GM12892 (cell line): ENCODE results near the gene CPEB3.
A peak's percentile ranks its signal among the peaks of the same experiment; 100 is the strongest.
"Not testable (repeated sequence)": the region's sequence is repeated elsewhere in the genome, so short reads cannot be mapped to it uniquely, and the experiment has no call there.

Source experiments
- DNase-seq: peaks from one replicate; pipeline ENCODE4 v3.0.0; 2011; ENCODE audit not compliant: insufficient read length
- FAIRE-seq: peaks from 2 replicates; lab custom pipeline; 2011; peaks lifted over from hg19 to GRCh38; lab: Jason Lieb, UNC
- POLR2A ChIP-seq: IDR thresholded peaks from 2 replicates; pipeline ENCODE4 v1.6.1; 2011; ENCODE audit warnings: low read depth, low read length, control low read depth
- POLR2AphosphoS5 ChIP-seq: IDR thresholded peaks from 2 replicates; pipeline ENCODE4 v1.6.1; 2011; ENCODE audit warnings: low read depth, low read length, control low read depth
- TAF1 ChIP-seq: IDR thresholded peaks from 2 replicates; pipeline ENCODE4 v1.6.1; 2011; ENCODE audit warnings: low read depth, mild to moderate bottlenecking, control low read depth, low read length, borderline replicate concordance

CPEB3 gene

DNA sequence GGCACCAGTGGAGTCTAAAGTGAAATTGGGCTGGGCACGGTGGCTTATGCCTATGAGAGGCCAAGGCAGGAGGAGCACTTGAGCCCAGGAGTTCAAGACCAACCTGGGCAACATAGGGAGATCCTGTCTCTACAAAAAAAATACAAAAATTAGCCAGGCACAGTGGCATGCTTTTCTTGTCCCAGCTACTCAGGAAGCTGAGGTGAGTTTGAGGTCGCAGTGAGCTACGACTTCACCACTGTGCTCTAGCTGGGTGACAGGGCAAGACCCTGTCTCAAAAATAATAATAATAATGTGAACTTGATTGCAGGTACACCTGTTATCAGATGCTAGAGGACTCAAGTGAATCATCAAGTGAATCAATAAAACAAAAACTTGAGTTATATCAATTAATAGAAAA is 259.3 kb downstream of the CPEB3 start:
- no peak for FAIRE-seq
- TF ChIP-seq TAF1 = no peak
- TF ChIP-seq POLR2AphosphoS5 = no peak
- no peak for TF ChIP-seq POLR2A

DNA sequence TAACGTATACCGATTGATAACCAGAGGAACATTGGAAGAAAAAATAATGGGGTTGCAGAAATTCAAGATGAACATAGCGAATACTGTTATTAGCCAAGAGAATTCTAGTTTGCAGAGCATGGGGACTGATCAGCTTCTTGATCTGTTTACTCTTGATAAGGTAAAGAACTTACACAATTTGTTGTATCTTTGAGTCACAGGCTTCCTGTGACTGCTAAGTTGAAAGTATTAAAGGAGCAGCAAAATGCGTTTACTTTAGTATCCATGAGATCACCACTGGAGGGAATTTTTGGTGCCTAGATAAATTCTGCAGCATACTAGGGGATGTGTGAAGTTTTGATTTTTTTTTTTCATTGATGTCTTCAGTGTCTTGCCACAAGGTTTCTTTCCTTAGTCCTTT is 263.7 kb downstream of the CPEB3 start:
- TF ChIP-seq TAF1 = no peak
- TF ChIP-seq POLR2AphosphoS5 = no peak
- no peak for TF ChIP-seq POLR2A
- FAIRE-seq = no peak
- DNase-seq = no peak

More for the DNA sequence above, 259.3 kb downstream of the CPEB3 start:
- no peak for DNase-seq

GRCh38 chr10:92025340-92025739 is 265.5 kb downstream of the CPEB3 start:
- DNase-seq, FAIRE-seq: not testable (repeated sequence)

- no peak for TF ChIP-seq POLR2AphosphoS5
- no peak for TF ChIP-seq TAF1
- TF ChIP-seq POLR2A = no peak
- FAIRE-seq (no peak), DNase-seq (no peak)
Measured at GRCh38 chr10:92024700-92025099, 266.2 kb downstream of the CPEB3 start.

GRCh38 chr10:92014620-92015019 is 276.3 kb downstream of the CPEB3 start:
- no peak for DNase-seq
- TF ChIP-seq TAF1 = no peak
- no peak for TF ChIP-seq POLR2A
- TF ChIP-seq POLR2AphosphoS5 = no peak
- no peak for FAIRE-seq

DNA sequence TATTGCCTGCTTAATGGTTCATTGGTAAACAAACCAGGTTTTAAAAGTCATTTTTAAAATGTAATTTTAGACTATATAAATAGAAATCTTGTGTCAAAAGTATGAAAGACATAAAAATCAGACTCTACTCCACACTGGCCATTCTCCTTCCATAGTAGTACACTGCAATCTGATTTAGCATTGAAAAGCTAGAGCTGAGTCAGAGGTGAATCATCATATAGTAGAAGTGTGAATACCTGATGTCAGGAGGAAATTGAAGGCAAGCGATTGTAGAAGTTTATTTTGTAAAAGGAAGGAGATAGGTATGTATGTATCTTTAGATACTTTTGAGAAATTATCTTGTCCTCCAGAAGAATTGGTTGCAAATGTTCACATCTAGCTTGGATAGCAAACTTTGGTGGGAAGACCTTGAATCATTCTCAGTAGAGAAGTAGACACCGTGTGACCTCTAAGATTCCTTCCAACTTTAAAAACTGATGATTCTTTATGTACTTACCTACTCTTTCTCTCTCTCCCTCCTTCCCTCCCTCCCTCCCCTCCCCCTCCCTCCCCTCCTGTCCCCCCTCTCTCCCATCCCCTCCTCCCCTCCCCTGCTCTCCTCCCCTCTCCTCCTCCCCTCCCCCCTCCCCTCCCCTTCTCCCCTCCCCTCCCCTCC is 279.2 kb downstream of the CPEB3 start:
- TF ChIP-seq POLR2A = no peak
- no peak for TF ChIP-seq TAF1
- no peak for TF ChIP-seq POLR2AphosphoS5
- FAIRE-seq (peak; percentile 21), DNase-seq (no peak)

GRCh38 chr10:92010047-92010735 is 280.7 kb downstream of the CPEB3 start:
- DNase-seq (no peak), FAIRE-seq (no peak)
- no peak for TF ChIP-seq POLR2A
- no peak for TF ChIP-seq TAF1
- no peak for TF ChIP-seq POLR2AphosphoS5

- TF ChIP-seq TAF1 (no peak), POLR2AphosphoS5 (no peak), POLR2A (no peak)
- DNase-seq (no peak), FAIRE-seq (no peak)
Measured at GRCh38 chr10:92009445-92009844, 281.4 kb downstream of the CPEB3 start.

- no peak for TF ChIP-seq TAF1
- TF ChIP-seq POLR2AphosphoS5 = no peak
- no peak for TF ChIP-seq POLR2A
- FAIRE-seq = no peak
- no peak for DNase-seq
Measured at GRCh38 chr10:92005978-92006377, 284.9 kb downstream of the CPEB3 start.

DNA sequence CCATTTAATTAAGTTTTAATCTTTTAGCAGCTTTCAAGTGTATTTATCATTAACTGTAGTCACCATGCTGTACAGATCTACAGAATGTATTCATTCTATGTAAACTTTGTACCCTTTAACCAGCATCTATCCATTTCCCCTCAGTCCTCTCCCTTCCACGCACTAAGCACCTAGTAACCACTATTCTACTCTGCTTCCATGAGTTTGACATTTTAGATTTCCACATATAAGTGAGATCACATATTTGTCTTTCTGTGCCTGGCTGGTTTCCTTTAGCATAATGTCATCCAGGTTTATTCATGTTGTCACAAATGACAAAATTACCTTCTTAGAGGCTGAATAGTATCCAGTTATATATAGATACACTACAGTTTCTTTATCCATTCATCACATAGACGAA is 287.6 kb downstream of the CPEB3 start:
- peak; percentile 40 for FAIRE-seq
- DNase-seq = no peak
- TF ChIP-seq TAF1 = no peak
- TF ChIP-seq POLR2AphosphoS5 = no peak
- TF ChIP-seq POLR2A = no peak

GRCh38 chr10:92001995-92002394 is 288.9 kb downstream of the CPEB3 start:
- no peak for FAIRE-seq
- TF ChIP-seq POLR2A (no peak), TAF1 (no peak), POLR2AphosphoS5 (no peak)
- DNase-seq = no peak

DNA sequence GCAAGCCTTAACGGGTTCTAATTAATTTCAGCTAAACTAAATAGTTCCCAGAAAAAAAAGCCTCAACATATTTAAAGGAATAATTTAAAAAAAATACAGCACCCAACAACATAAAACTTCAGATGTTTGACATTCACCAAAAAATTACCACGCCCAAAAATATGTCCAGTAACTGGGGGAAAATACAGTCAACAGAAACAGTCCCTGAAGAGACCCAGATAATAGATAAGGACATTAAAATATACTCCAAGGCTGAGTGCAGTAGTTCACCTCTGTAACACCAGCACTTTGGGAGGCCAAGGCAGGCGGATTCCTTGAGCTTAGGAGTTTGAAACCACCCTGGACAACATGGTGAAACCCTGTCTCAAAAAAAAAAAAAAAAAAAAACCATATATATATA is 289.3 kb downstream of the CPEB3 start:
- TF ChIP-seq TAF1 (no peak), POLR2A (no peak), POLR2AphosphoS5 (no peak)
- DNase-seq (no peak), FAIRE-seq (no peak)
